ENCODE results near the gene ZNF827.

DNA sequence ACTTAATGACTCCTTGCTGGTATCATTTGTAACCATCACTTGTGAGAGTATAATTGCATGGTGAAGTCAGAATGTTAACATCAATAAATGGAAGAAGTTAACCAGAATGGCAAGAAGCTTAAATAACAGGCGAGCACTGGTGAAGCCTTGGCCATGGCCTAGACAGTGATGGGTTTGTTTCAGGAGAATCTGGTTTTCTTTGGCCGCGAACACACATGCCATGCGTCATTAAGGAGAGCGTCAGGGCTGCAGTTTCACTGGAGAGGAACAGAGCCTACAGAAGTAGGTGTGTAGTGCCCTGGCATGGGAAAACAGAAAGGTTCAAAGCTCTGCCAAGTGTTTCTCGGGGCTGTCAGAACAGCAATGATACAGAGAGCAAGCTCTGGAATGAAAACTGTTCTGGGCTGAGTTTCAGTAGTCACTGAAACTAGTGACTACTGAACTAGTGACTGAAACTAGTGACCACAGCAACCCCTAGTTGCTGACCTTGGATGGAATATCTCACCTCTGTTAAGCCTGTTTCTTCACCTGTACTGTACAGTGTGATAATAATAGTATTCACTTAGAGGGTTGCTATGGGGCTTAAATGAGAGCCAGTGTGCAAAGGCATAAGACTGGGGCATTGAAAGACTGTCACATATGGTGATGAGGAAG lies 164.9 kb downstream of the ZNF827 start:
- TF ChIP-seq RAD21 (CRISPR knock-in tag; conservative IDR thresholded peaks at IDR 0.05 in 1 of 2, IDR thresholded peaks at IDR 0.05 in 1 of 2): no peak
- no peak for TF ChIP-seq CBFB (CRISPR knock-in tag; IDR thresholded peaks at IDR 0.05)

Data from K562 (cell line).